NB4 (cell line): Measurements from ENCODE around the gene SLC29A3.
A peak's percentile ranks its signal among the peaks of the same experiment; 100 is the strongest.

Experiments
- MYC ChIP-seq: IDR thresholded peaks from 2 replicates; pipeline ENCODE4 v1.6.1; 2011; ENCODE audit warnings: low read depth, low read length
- POLR2A ChIP-seq: IDR thresholded peaks from 2 replicates; pipeline ENCODE4 v1.6.1; 2011; ENCODE audit warnings: mild to moderate bottlenecking; ENCODE audit not compliant: insufficient read length; ENCODE audit errors: extremely low read depth
- TF ChIP-seq, protein P1 (sequence below): IDR thresholded peaks from one replicate; pipeline ENCODE4 v1.5.1; 2012; ENCODE audit warnings: low read depth, low read length

- TF ChIP-seq MYC: no peak
- TF ChIP-seq, protein P1, sequence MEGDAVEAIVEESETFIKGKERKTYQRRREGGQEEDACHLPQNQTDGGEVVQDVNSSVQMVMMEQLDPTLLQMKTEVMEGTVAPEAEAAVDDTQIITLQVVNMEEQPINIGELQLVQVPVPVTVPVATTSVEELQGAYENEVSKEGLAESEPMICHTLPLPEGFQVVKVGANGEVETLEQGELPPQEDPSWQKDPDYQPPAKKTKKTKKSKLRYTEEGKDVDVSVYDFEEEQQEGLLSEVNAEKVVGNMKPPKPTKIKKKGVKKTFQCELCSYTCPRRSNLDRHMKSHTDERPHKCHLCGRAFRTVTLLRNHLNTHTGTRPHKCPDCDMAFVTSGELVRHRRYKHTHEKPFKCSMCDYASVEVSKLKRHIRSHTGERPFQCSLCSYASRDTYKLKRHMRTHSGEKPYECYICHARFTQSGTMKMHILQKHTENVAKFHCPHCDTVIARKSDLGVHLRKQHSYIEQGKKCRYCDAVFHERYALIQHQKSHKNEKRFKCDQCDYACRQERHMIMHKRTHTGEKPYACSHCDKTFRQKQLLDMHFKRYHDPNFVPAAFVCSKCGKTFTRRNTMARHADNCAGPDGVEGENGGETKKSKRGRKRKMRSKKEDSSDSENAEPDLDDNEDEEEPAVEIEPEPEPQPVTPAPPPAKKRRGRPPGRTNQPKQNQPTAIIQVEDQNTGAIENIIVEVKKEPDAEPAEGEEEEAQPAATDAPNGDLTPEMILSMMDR: peak; percentile 66
- TF ChIP-seq POLR2A: no peak
Measured at GRCh38 chr10:71314028-71314693, 4.9 kb upstream of the SLC29A3 start.
